Measurements from ENCODE around the gene EPM2A. TPM values are rescaled to one million over a fixed set of nuclear protein-coding genes. Genes with fewer than 3 reads are reported as not detected.
A peak's percentile ranks its signal among the peaks of the same experiment; 100 is the strongest.
"Not testable (repeated sequence)": the region's sequence is repeated elsewhere in the genome, so short reads cannot be mapped to it uniquely, and the experiment has no call there.

EPM2A gene
- total RNA-seq, 1 experiment from 2014 or later: 4.8 TPM

GRCh38 chr6:145699462-145699861 is 35.9 kb downstream of the EPM2A start:
- ChIA-PET CTCF (no interaction called here), POLR2A (interaction anchor here (0.6 kb wide), 1 partner anchor 34 kb away, joined by 3 read pairs; no protein-coding TSS in a partner anchor)
- no peak overlapping the region for H3K4me3 Mint-ChIP-seq (ENCODE audit: unreplicated experiment)
- peaks cover 11% of the 10 kb centered on the region for H3K4me1 Mint-ChIP-seq (ENCODE audit: insufficient read depth, unreplicated experiment)
- H3K27ac Mint-ChIP-seq (ENCODE audit: low read depth, unreplicated experiment): peak overlapping the region; percentile 66
- H3K36me3 Mint-ChIP-seq (ENCODE audit: insufficient read depth, unreplicated experiment): no peaks in the 10 kb centered on the region
- no TSS peak for BruUV-seq (replicated peaks)
- TF ChIP-seq CTCF (IDR thresholded peaks at IDR 0.05; ENCODE audit: unreplicated experiment): no peak
- intact Hi-C loops (cut with micrococcal nuclease): loop anchor here (2.0 kb wide), 1 partner anchor 485 kb away; no protein-coding TSS in a partner anchor
- H3K9me3 Mint-ChIP-seq (ENCODE audit: unreplicated experiment): peaks cover 6% of the 10 kb centered on the region
- peak; percentile 33 for DNase-seq (ENCODE audit: unreplicated experiment)
- H3K27me3 Mint-ChIP-seq (ENCODE audit: insufficient read depth, unreplicated experiment): no peaks in the 10 kb centered on the region

- CTCF ChIA-PET; DNase-seq (ENCODE audit: unreplicated experiment): not testable (repeated sequence)
Observed at GRCh38 chr6:145697401-145697800, 37.9 kb downstream of the EPM2A start.

GRCh38 chr6:145694083-145694737 is 41.1 kb downstream of the EPM2A start:
- Mint-ChIP-seq H3K4me1 (ENCODE audit: insufficient read depth, unreplicated experiment) (peaks cover 6% of the 10 kb centered on the region), H3K36me3 (ENCODE audit: insufficient read depth, unreplicated experiment) (no peaks in the 10 kb centered on the region), H3K9me3 (ENCODE audit: unreplicated experiment) (peaks cover 22% of the 10 kb centered on the region), H3K4me3 (ENCODE audit: unreplicated experiment) (no peak overlapping the region), H3K27ac (ENCODE audit: low read depth, unreplicated experiment) (no peak overlapping the region), H3K27me3 (ENCODE audit: insufficient read depth, unreplicated experiment) (no peaks in the 10 kb centered on the region)
- ChIA-PET CTCF (interaction anchor here (0.6 to 1.3 kb wide), 3 partner anchors 9 to 61 kb away, joined by 3 read pairs; no protein-coding TSS in a partner anchor), POLR2A (interaction anchor here (1.0 kb wide), 1 partner anchor 23 kb away, joined by 6 read pairs; no protein-coding TSS in a partner anchor)
- TF ChIP-seq CTCF (IDR thresholded peaks at IDR 0.05; ENCODE audit: unreplicated experiment): no peak
- no TSS peak for BruUV-seq (replicated peaks)
- intact Hi-C loops (cut with micrococcal nuclease): no loop called here
- no peak for DNase-seq (ENCODE audit: unreplicated experiment)

More at GRCh38 chr6:145697401-145697800, 37.9 kb downstream of the EPM2A start:
- H3K4me3 Mint-ChIP-seq (ENCODE audit: unreplicated experiment); H3K36me3 Mint-ChIP-seq (ENCODE audit: insufficient read depth, unreplicated experiment); H3K27ac Mint-ChIP-seq (ENCODE audit: low read depth, unreplicated experiment); POLR2A ChIA-PET; H3K27me3 Mint-ChIP-seq (ENCODE audit: insufficient read depth, unreplicated experiment); BruUV-seq (replicated peaks); intact Hi-C loops (cut with micrococcal nuclease): not testable (repeated sequence)
- H3K4me1 Mint-ChIP-seq (ENCODE audit: insufficient read depth, unreplicated experiment): peaks cover 11% of the 10 kb centered on the region
- H3K9me3 Mint-ChIP-seq (ENCODE audit: unreplicated experiment): peaks cover 15% of the 10 kb centered on the region

GRCh38 chr6:145690969-145691368 is 44.4 kb downstream of the EPM2A start:
- DNase-seq (ENCODE audit: unreplicated experiment): no peak
- H3K36me3 Mint-ChIP-seq (ENCODE audit: insufficient read depth, unreplicated experiment): no peaks in the 10 kb centered on the region
- no TSS peak for BruUV-seq (replicated peaks)
- ChIA-PET CTCF (no interaction called here), POLR2A (no interaction called here)
- peaks cover 11% of the 10 kb centered on the region for H3K4me1 Mint-ChIP-seq (ENCODE audit: insufficient read depth, unreplicated experiment)
- peaks cover 16% of the 10 kb centered on the region for H3K9me3 Mint-ChIP-seq (ENCODE audit: unreplicated experiment)
- H3K4me3 Mint-ChIP-seq (ENCODE audit: unreplicated experiment): no peak overlapping the region
- intact Hi-C loops (cut with micrococcal nuclease): no loop called here
- no peaks in the 10 kb centered on the region for H3K27me3 Mint-ChIP-seq (ENCODE audit: insufficient read depth, unreplicated experiment)
- H3K27ac Mint-ChIP-seq (ENCODE audit: low read depth, unreplicated experiment): no peak overlapping the region
- no peak for TF ChIP-seq CTCF (IDR thresholded peaks at IDR 0.05; ENCODE audit: unreplicated experiment)

All from MCF 10A (cell line).